H1 (cell line): ENCODE measurements around the gene STK11IP. TPM values are rescaled to one million over a fixed set of nuclear protein-coding genes. Genes with fewer than 3 reads are reported as not detected.
A peak's percentile ranks its signal among the peaks of the same experiment; 100 is the strongest.

Experiments used
- CTCF ChIA-PET: fragments of 300-600 bp; sonication (Branson Sonifier 250); formaldehyde crosslinking; loops from one replicate; lab custom pipeline; 2021; ENCODE audit not compliant: partially characterized antibody; lab: Charles Lee
- POLR2A ChIA-PET: fragments of 300-600 bp; sonication (Branson Sonifier 250); formaldehyde crosslinking; loops from one replicate; lab custom pipeline; 2021; ENCODE audit warnings: inconsistent platforms; ENCODE audit not compliant: partially characterized antibody; lab: Charles Lee
- DNase-seq, 2 experiments: peaks; one replicate each; pipeline versions ENCODE4 v3.0.0 to v3.0.0-alpha.2; 2010 to 2022; ENCODE audit warnings: low spot score in 2 of 2, low read depth in 1 of 2, mixed read lengths in 1 of 2
- FAIRE-seq: peaks from 2 replicates; lab custom pipeline; 2011; peaks lifted over from hg19 to GRCh38; lab: Jason Lieb, UNC
- H2AFZ ChIP-seq: 2 replicates; pipeline ENCODE4 v1.8.1; 2012; ENCODE audit warnings: low read length, inconsistent platforms
- H2AK5ac ChIP-seq: 2 replicates; pipeline ENCODE4 v1.6.1; 2013; ENCODE audit warnings: low read depth, low read length
- H2BK120ac ChIP-seq: replicated peaks from 2 replicates; pipeline ENCODE3; 2013; ENCODE audit warnings: low read depth, low read length, inconsistent platforms
- H2BK12ac ChIP-seq: 2 replicates; pipeline ENCODE4 v1.6.1; 2013; ENCODE audit warnings: low read depth, low read length
- H2BK15ac ChIP-seq: 2 replicates; pipeline ENCODE4 v1.6.1; 2013; ENCODE audit warnings: low read length
- H2BK20ac ChIP-seq: 2 replicates; pipeline ENCODE4 v1.6.1; 2013; ENCODE audit warnings: low read length
- H2BK5ac ChIP-seq: 2 replicates; pipeline ENCODE4 v1.6.1; 2013; ENCODE audit warnings: low read depth, low read length
- H3K14ac ChIP-seq: 2 replicates; pipeline ENCODE4 v1.6.1; 2013; ENCODE audit warnings: inconsistent platforms; ENCODE audit not compliant: insufficient read length
- H3K18ac ChIP-seq: 2 replicates; pipeline ENCODE4 v1.6.1; 2013; ENCODE audit warnings: low read length; ENCODE audit errors: extremely low read depth
- H3K23ac ChIP-seq: 2 replicates; pipeline ENCODE4 v1.6.1; 2013; ENCODE audit warnings: inconsistent platforms; ENCODE audit not compliant: insufficient read length
- H3K23me2 ChIP-seq: 2 replicates; pipeline ENCODE4 v1.6.1; 2013; ENCODE audit warnings: low read depth, low read length
- H3K27ac ChIP-seq: 2 replicates; pipeline ENCODE4 v1.6.1; 2011; ENCODE audit warnings: low read depth, low read length, inconsistent platforms
- H3K27me3 ChIP-seq, 4 experiments: replicated peaks in 1 of 4; 1 replicate in 1 of 4; 2 replicates in 3 of 4; pipeline versions ENCODE4 v1.6.1 to v1.8.1; 2011 to 2013; ENCODE audit warnings: low read length in 3 of 4, mild to moderate bottlenecking in 3 of 4, inconsistent platforms in 2 of 4, mixed read lengths in 2 of 4, moderate library complexity in 1 of 4; ENCODE audit not compliant: control insufficient read depth in 3 of 4, insufficient read depth in 3 of 4; ENCODE audit errors: extremely low read depth in 1 of 4
- H3K36me3 ChIP-seq, 4 experiments: 2 replicates each; pipeline versions ENCODE4 v1.6.1 to v1.8.1; 2011 to 2013; ENCODE audit warnings: mild to moderate bottlenecking in 4 of 4, low read length in 3 of 4, moderate library complexity in 2 of 4, control low read depth in 1 of 4, inconsistent platforms in 1 of 4; ENCODE audit not compliant: insufficient read depth in 4 of 4, control insufficient read depth in 2 of 4
- H3K4ac ChIP-seq: replicated peaks from 2 replicates; pipeline ENCODE3; 2013; ENCODE audit warnings: low read length, low read depth, mixed read lengths, inconsistent platforms; ENCODE audit not compliant: insufficient read length
- H3K4me1 ChIP-seq, 4 experiments: replicated peaks in 1 of 4; 1 replicate in 1 of 4; 2 replicates in 3 of 4; pipeline versions ENCODE4 v1.6.1 to v1.8.1; 2011 to 2013; ENCODE audit warnings: low read length in 3 of 4, inconsistent platforms in 2 of 4, mixed read lengths in 1 of 4; ENCODE audit not compliant: insufficient read depth in 4 of 4, control insufficient read depth in 3 of 4
- H3K4me2 ChIP-seq, 2 experiments: 2 replicates each; pipeline versions ENCODE4 v1.6.1 to v1.8.1; 2011 to 2013; ENCODE audit warnings: low read depth in 2 of 2, low read length in 2 of 2, control low read depth in 1 of 2, inconsistent platforms in 1 of 2, mild to moderate bottlenecking in 1 of 2; ENCODE audit not compliant: insufficient read depth in 1 of 2
- H3K4me3 ChIP-seq, 4 experiments: fragments of 200-600, 300-600 bp in 1 of 4; sonication (generic), shearing (Covaris generic), sonication (Bioruptor Twin) in 1 of 4; 2 replicates each; pipeline versions ENCODE4 v1.5.1 to v1.8.1; 2011 to 2016; ENCODE audit warnings: low read length in 4 of 4, low read depth in 3 of 4, control low read depth in 2 of 4, inconsistent platforms in 2 of 4, mild to moderate bottlenecking in 2 of 4, mixed read lengths in 1 of 4, moderate library complexity in 1 of 4; ENCODE audit not compliant: insufficient read depth in 2 of 4; ENCODE audit errors: extremely low read depth in 1 of 4
- H3K56ac ChIP-seq: replicated peaks from 2 replicates; pipeline ENCODE3; 2013; ENCODE audit warnings: low read depth, mild to moderate bottlenecking, mixed read lengths, low read length, inconsistent platforms; ENCODE audit not compliant: insufficient read length
- H3K79me1 ChIP-seq: 2 replicates; pipeline ENCODE4 v1.6.1; 2013; ENCODE audit warnings: low read depth, low read length, control low read depth
- H3K79me2 ChIP-seq, 2 experiments: 2 replicates each; pipeline versions ENCODE4 v1.6.1 to v1.8.1; 2012 to 2013; ENCODE audit warnings: low read length in 2 of 2, mild to moderate bottlenecking in 2 of 2, inconsistent platforms in 1 of 2; ENCODE audit not compliant: insufficient read depth in 2 of 2, control insufficient read depth in 1 of 2
- H3K9ac ChIP-seq, 4 experiments: replicated peaks in 1 of 4; 1 replicate in 1 of 4; 2 replicates in 3 of 4; pipeline versions ENCODE4 v1.6.1 to v1.8.1; 2011 to 2013; ENCODE audit warnings: low read depth in 3 of 4, low read length in 3 of 4, control low read depth in 2 of 4, mild to moderate bottlenecking in 2 of 4, moderate library complexity in 2 of 4, inconsistent platforms in 1 of 4; ENCODE audit errors: extremely low read depth in 1 of 4
- H3K9me3 ChIP-seq, 2 experiments: 2 replicates each; pipeline versions ENCODE4 v1.6.1 to v1.8.1; 2012 to 2013; ENCODE audit warnings: mild to moderate bottlenecking in 2 of 2, moderate library complexity in 2 of 2, control low read depth in 1 of 2, inconsistent platforms in 1 of 2, low read depth in 1 of 2, low read length in 1 of 2, mixed read lengths in 1 of 2; ENCODE audit not compliant: insufficient read depth in 2 of 2
- H4K20me1 ChIP-seq, 2 experiments: replicated peaks in 1 of 2; 2 replicates each; pipeline versions ENCODE3 to v1.8.1; 2011 to 2013; ENCODE audit warnings: inconsistent platforms in 2 of 2, low read length in 2 of 2, mild to moderate bottlenecking in 1 of 2; ENCODE audit not compliant: insufficient read depth in 2 of 2, control insufficient read depth in 1 of 2
- H4K5ac ChIP-seq: 2 replicates; pipeline ENCODE4 v1.6.1; 2013; ENCODE audit warnings: low read length, low read depth, mixed read lengths, inconsistent platforms; ENCODE audit not compliant: insufficient read length
- H4K8ac ChIP-seq: 2 replicates; pipeline ENCODE4 v1.8.0; 2013; ENCODE audit warnings: mild to moderate bottlenecking, moderate library complexity, low read length, inconsistent platforms; ENCODE audit not compliant: insufficient read depth; ENCODE audit errors: extremely low read depth
- H4K91ac ChIP-seq: replicated peaks from 2 replicates; pipeline ENCODE3; 2013; ENCODE audit warnings: low read length, mixed read lengths, inconsistent platforms; ENCODE audit not compliant: insufficient read length
- EZH2 ChIP-seq: fragments of 200-600 bp; sonication (generic); IDR thresholded peaks from 2 replicates; pipeline ENCODE4 v1.7.1; 2012; ENCODE audit warnings: low read depth, mild to moderate bottlenecking, moderate library complexity, low read length, inconsistent platforms; ENCODE audit not compliant: severe bottlenecking
- RAD21 ChIP-seq, 2 experiments: IDR thresholded peaks in 1 of 2; conservative IDR thresholded peaks in 1 of 2; 2 replicates each; pipeline ENCODE4 v1.6.1; 2011; ENCODE audit warnings: low read depth in 2 of 2, low read length in 2 of 2, improper control_type of control experiment in 1 of 2, inconsistent platforms in 1 of 2, mild to moderate bottlenecking in 1 of 2, moderate library complexity in 1 of 2
- WGBS, 2 experiments: shearing (Covaris generic) in 1 of 2; methylation state at CpG; one replicate each; pipeline versions ENCODE4 v1.1.6 to v1.1.7; 2013 to 2015; ENCODE audit warnings: low lambda C conversion rate in 2 of 2, mixed read lengths in 2 of 2, inconsistent platforms in 1 of 2, low coverage in 1 of 2, missing lambda C conversion rate in 1 of 2; ENCODE audit not compliant: insufficient replicate concordance in 2 of 2, insufficient coverage in 1 of 2, insufficient read length in 1 of 2; ENCODE audit errors: extremely low coverage in 1 of 2, missing lambda C conversion rate in 1 of 2; 5-methylcytosine and 5-hydroxymethylcytosine counted together
- polyA plus RNA-seq, 7 experiments: library from polyadenylated mRNA; depleted of rRNA in 3 of 7; stranded (reverse) in 5 of 7; unstranded in 2 of 7; fragments of >200 nt in 5 of 7; fragments of 200-250 nt in 2 of 7; gene quantifications; 1 replicate in 5 of 7; 2 replicates in 1 of 7; 4 replicates in 1 of 7; pipeline versions ENCODE4 v1.2.1 to v1.2.3, GENCODE V29; 2011 to 2013; ENCODE audit warnings: missing spikeins in 2 of 7, mixed read lengths in 2 of 7
- total RNA-seq: library from RNA; stranded (reverse); fragmentation: NEBNext Ultra II Directional; extraction: Animal tissue kit (Norgen Biotek cat#: 25700); gene quantifications from 2 replicates; pipeline ENCODE4 v1.2.1, GENCODE V29; 2021

Gene STK11IP
- total and polyA plus RNA-seq, 2 of the 8 experiments (the other 6 are each of a cell fraction or from before 2014, with no cell fraction given) = 18.5 to 29.6 TPM

DNA sequence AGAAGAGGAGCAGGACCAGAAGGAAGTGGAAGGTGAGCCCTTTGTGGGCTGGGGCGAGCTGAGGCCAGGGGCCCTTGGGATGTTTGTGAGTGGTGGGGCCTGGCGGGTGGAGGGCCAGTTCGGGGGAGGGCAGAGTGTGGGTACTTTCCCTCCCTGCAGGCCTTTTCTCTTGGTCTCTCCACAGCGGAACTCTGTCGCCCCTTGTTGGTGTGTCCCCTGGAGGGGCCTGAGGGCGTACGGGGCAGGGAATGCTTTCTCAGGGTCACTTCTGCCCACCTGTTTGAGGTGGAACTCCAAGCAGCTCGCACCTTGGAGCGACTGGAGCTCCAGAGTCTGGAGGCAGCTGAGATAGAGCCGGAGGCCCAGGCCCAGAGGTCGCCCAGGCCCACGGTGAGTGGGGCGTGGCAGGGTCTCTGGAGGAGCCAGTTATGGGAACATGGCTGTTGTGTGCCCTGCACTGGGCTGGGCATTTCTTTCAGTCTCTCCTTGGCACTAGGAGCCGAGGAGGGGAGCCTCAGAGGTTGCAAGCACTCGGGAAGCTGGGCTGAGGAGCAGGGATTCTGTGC is 10.8 kb downstream of the STK11IP start:
- Histone ChIP-seq H4K91ac (no peak overlapping the region), H2BK15ac (no peak overlapping the region), H3K4me3 (no peak overlapping the region), H2AK5ac (no peak overlapping the region), H2BK5ac (no peak overlapping the region), H3K4me1 (no peaks in the 10 kb centered on the region; a peak in 1 of 7 replicates), H3K27me3 (no peaks in the 10 kb centered on the region), H2BK120ac (no peak overlapping the region), H3K18ac (no peak overlapping the region), H3K27ac (no peak overlapping the region), H2AFZ (no peak overlapping the region), H2BK20ac (no peak overlapping the region), H3K23ac (no peak overlapping the region), H3K9ac (no peak overlapping the region), H4K20me1 (peaks cover 2 to 3% of the 10 kb centered on the region in 2 experiments), H3K79me2 (no peaks in the 10 kb centered on the region), H4K8ac (no peak overlapping the region)
- WGBS, 2 experiments = 79% methylated on average over 15 of the region's 15 CpGs; no CpG with 5 or more reads in 1 of the 2 experiments
- ChIA-PET CTCF (interaction anchor here (0.7 to 18.7 kb wide), 10 partner anchors 9 to 120 kb away, joined by 3 to 356 read pairs (median 4); partner anchors contain the start of genes CHPF and SLC4A3), POLR2A (interaction anchor here (0.6 to 3.8 kb wide), 5 partner anchors 11 to 1963 kb away, joined by 3 to 22 read pairs (median 4); partner anchors contain the start of genes CHPF, STK11IP and TMEM198)
- no peak for FAIRE-seq
- TF ChIP-seq RAD21 (IDR thresholded peaks at IDR 0.05 in 1 of 2, conservative IDR thresholded peaks at IDR 0.05 in 1 of 2; ENCODE audit: low read depth in 2 of 2, low read length in 2 of 2) (peak in 1 of 2 experiments; percentile 25; a peak in 1 of 4 replicates), EZH2 (no peak)
- TF ChIP-seq, all 59 proteins: peak for 1
- Histone ChIP-seq H4K5ac (no peak overlapping the region), H3K36me3 (peaks cover 0 to 8% (median 2%) of the 10 kb centered on the region in 4 experiments; a peak in 4 of 8 replicates), H3K56ac (no peak overlapping the region), H3K14ac (no peak overlapping the region), H3K9me3 (no peaks in the 10 kb centered on the region), H2BK12ac (no peak overlapping the region), H3K79me1 (no peaks in the 10 kb centered on the region; the same call in 1 of the 2 replicates), H3K4me2 (no peak overlapping the region), H3K4ac (no peak overlapping the region), H3K23me2 (no peaks in the 10 kb centered on the region)
- no peak for DNase-seq
